Chondrocyte (in vitro differentiated cells): ENCODE results near the gene COL6A1. TPM values are rescaled to one million over a fixed set of nuclear protein-coding genes. Genes with fewer than 3 reads are reported as not detected.

Experiments
- DNase-seq: peaks from one replicate; pipeline ENCODE4 v3.0.0; 2021; ENCODE audit warnings: mixed read lengths, low spot score
- H3K27ac Mint-ChIP-seq: one replicate; pipeline ENCODE4 v1.8.0; 2021; ENCODE audit warnings: mild to moderate bottlenecking, moderate library complexity, mixed read lengths; ENCODE audit not compliant: unreplicated experiment
- H3K27me3 Mint-ChIP-seq: 2 replicates; pipeline ENCODE4 v1.8.0; 2021; ENCODE audit warnings: low read depth, mixed read lengths
- H3K36me3 Mint-ChIP-seq: 2 replicates; pipeline ENCODE4 v1.8.0; 2021; ENCODE audit warnings: low read depth, mixed read lengths
- H3K4me1 Mint-ChIP-seq: 2 replicates; pipeline ENCODE4 v1.8.0; 2021; ENCODE audit warnings: low read depth, mild to moderate bottlenecking, mixed read lengths
- H3K4me3 Mint-ChIP-seq: one replicate; pipeline ENCODE4 v1.8.0; 2021; ENCODE audit warnings: mild to moderate bottlenecking, moderate library complexity, mixed read lengths; ENCODE audit not compliant: unreplicated experiment
- H3K9me3 Mint-ChIP-seq: 2 replicates; pipeline ENCODE4 v1.8.0; 2021; ENCODE audit warnings: low read depth, mixed read lengths
- long read RNA-seq: library from polyadenylated mRNA; stranded (forward); transcript quantifications from one replicate; pipeline ENCODE4 v2.0.0, GENCODE V29; 2021
- total RNA-seq: library from RNA; stranded (reverse); gene quantifications from 3 replicates; pipeline ENCODE4 v1.2.1, GENCODE V29; 2021
- TF ChIP-seq, protein P1 (sequence below): fragments of 200-600 bp; sonication (generic); IDR thresholded peaks from 2 replicates; pipeline ENCODE4 v1.5.0; 2021; ENCODE audit warnings: antibody characterized with exemption, mild to moderate bottlenecking, moderate library complexity

COL6A1 gene, protein sequence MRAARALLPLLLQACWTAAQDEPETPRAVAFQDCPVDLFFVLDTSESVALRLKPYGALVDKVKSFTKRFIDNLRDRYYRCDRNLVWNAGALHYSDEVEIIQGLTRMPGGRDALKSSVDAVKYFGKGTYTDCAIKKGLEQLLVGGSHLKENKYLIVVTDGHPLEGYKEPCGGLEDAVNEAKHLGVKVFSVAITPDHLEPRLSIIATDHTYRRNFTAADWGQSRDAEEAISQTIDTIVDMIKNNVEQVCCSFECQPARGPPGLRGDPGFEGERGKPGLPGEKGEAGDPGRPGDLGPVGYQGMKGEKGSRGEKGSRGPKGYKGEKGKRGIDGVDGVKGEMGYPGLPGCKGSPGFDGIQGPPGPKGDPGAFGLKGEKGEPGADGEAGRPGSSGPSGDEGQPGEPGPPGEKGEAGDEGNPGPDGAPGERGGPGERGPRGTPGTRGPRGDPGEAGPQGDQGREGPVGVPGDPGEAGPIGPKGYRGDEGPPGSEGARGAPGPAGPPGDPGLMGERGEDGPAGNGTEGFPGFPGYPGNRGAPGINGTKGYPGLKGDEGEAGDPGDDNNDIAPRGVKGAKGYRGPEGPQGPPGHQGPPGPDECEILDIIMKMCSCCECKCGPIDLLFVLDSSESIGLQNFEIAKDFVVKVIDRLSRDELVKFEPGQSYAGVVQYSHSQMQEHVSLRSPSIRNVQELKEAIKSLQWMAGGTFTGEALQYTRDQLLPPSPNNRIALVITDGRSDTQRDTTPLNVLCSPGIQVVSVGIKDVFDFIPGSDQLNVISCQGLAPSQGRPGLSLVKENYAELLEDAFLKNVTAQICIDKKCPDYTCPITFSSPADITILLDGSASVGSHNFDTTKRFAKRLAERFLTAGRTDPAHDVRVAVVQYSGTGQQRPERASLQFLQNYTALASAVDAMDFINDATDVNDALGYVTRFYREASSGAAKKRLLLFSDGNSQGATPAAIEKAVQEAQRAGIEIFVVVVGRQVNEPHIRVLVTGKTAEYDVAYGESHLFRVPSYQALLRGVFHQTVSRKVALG
- 994 to 1,063 TPM (median 1,052 TPM) in 3 replicates for total RNA-seq
- long read RNA-seq, transcript COL6A1-206 (6 exons, 2,358 nt): minor isoform, 14 of 3,566 reads
- long read RNA-seq, transcript COL6A1-204 (3 exons, 968 nt): major isoform, 18 of 3,566 reads
- long read RNA-seq, partial matches to known transcripts: 3,508 of 3,566 reads
- long read RNA-seq, other reads (novel, unspliced or antisense): 26 of 3,566 reads

DNA sequence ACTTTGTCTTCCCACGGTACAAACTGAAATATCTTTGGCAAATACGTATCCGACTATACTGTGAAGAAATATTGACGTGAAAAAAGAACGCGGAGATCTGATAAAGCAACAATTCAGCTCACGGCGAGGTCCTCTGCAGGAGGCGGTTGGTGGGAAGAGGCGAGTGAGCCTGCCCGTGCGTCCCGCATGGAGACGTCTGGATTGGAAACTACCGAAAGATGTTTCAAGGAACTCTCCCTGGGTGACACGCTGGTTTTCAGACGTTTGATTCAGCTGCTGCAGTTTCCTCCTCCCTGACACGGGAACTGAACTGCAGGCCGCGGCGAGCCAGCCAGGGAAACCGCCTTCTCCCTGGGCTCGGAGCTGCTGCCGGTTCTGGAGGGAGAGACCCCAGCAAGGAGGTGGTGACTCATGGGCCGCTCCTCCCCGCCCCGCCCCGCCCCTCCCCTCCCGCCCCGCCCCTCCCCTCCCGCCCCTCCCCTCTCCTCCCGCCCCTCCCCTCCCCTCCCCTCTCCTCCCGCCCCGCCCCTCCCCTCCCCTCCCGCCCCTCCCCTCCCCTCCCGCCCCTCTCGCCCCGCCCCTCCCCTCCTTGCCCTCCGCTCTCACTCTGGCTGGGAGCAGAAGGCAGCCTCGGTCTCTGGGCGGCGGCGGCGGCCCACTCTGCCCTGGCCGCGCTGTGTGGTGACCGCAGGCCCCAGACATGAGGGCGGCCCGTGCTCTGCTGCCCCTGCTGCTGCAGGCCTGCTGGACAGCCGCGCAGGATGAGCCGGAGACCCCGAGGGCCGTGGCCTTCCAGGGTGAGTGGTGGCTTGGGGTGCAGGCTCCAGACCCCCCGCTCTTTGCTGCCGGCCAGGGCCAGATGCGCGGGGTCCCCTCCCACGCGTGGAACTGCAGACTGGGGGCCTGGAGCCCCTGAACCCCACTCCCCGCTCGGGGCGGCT, at the start of gene COL6A1:
COL6A1 (plus strand) TSS at position 620 of the 941 bp plus-strand sequence; CDS start at position 701, 81 bp downstream.
- no peaks in the 10 kb centered on the region for H3K9me3 Mint-ChIP-seq
- peak within 1 kb of the TSS; percentile 78 for H3K4me3 Mint-ChIP-seq
- H3K27me3 Mint-ChIP-seq: no peaks in the 10 kb centered on the region

DNA sequence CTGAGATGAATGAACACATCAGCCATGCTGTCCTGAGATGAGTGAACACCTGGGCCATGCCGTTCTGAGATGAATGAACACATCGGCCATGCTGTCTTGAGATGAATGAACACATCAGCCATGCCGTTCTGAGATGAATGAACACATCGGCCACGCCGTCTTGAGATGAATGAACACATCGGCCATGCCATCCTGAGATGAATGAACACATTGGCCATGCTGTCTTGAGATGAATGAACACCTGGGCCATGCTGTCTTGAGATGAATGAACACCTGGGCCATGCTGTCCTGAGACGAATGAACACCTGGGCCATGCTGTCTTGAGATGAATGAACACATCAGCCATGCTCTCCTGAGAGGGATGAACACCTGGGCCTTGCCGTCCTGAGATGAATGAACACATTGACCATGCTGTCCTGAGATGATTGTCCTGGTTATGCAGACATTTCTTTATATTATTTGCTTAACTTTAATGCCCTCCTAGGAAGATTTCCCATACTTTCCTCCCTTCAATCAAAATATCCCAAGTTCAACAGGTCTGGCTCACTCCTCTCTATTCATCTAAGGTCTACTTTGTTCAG, 48.6 kb upstream of the COL6A1 start:
- Mint-ChIP-seq H3K36me3 (peaks cover 2% of the 10 kb centered on the region), H3K9me3 (no peaks in the 10 kb centered on the region), H3K4me1 (no peaks in the 10 kb centered on the region), H3K4me3 (no peak overlapping the region), H3K27ac (no peak overlapping the region), H3K27me3 (no peaks in the 10 kb centered on the region)
- TF ChIP-seq, protein P1, sequence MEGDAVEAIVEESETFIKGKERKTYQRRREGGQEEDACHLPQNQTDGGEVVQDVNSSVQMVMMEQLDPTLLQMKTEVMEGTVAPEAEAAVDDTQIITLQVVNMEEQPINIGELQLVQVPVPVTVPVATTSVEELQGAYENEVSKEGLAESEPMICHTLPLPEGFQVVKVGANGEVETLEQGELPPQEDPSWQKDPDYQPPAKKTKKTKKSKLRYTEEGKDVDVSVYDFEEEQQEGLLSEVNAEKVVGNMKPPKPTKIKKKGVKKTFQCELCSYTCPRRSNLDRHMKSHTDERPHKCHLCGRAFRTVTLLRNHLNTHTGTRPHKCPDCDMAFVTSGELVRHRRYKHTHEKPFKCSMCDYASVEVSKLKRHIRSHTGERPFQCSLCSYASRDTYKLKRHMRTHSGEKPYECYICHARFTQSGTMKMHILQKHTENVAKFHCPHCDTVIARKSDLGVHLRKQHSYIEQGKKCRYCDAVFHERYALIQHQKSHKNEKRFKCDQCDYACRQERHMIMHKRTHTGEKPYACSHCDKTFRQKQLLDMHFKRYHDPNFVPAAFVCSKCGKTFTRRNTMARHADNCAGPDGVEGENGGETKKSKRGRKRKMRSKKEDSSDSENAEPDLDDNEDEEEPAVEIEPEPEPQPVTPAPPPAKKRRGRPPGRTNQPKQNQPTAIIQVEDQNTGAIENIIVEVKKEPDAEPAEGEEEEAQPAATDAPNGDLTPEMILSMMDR: no peak
- no peak for DNase-seq

More for the DNA sequence above, at the start of gene COL6A1:
- H3K27ac Mint-ChIP-seq: peak within 1 kb of the TSS; percentile 17
- H3K36me3 Mint-ChIP-seq: peaks cover 13% of the 10 kb centered on the region
- TF ChIP-seq, protein P1: peak; percentile 22
- no peak for DNase-seq
- peaks cover 35% of the 10 kb centered on the region for H3K4me1 Mint-ChIP-seq

DNA sequence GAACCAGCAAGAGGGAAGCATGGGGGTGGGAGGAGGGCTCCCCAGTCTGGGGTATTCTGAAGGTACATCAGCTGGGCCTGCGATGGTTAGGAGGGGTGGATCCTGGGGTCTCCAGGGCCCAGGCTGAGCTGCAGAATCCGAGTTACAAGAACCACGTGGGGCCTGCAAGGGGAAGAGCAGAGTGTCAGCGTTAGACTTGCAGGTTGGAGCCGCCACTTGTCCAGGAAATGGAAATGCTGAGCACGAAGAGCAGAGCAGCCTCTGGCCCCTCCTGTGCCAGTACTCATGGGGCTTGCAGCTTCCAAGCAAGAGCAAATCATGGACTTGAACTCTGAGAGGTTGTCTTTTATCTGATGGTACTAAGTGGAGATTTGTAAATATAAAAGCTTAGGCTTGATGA, 47.5 kb upstream of the COL6A1 start:
- peaks cover 2% of the 10 kb centered on the region for H3K36me3 Mint-ChIP-seq
- no peak for DNase-seq
- no peaks in the 10 kb centered on the region for H3K9me3 Mint-ChIP-seq
- H3K27ac Mint-ChIP-seq: no peak overlapping the region
- H3K4me3 Mint-ChIP-seq: no peak overlapping the region
- no peaks in the 10 kb centered on the region for H3K4me1 Mint-ChIP-seq
- no peaks in the 10 kb centered on the region for H3K27me3 Mint-ChIP-seq
- TF ChIP-seq, protein P1: no peak

DNA sequence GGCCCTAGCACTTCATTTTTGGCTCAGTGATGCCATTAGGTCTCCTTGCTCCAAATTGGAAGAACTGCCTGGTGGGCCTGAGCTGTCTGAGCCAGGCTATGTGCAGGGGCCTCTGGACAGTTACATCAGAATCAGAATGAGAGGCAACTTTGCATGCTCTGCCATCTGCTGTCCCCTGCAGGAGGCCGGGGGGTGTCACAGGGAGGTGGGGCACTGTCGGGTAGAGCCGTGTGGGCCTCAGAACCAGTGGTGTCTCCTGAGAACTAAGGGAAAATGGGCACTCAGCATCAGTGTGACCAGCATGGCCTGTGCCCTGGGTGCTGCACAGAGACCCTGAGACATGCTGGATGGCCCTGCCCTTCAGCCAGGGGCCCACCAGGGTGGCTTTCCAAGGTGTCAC, 47.0 kb upstream of the COL6A1 start:
- TF ChIP-seq, protein P1: no peak
- no peaks in the 10 kb centered on the region for H3K9me3 Mint-ChIP-seq
- H3K36me3 Mint-ChIP-seq: peaks cover 2% of the 10 kb centered on the region
- no peaks in the 10 kb centered on the region for H3K27me3 Mint-ChIP-seq
- no peak for DNase-seq
- no peak overlapping the region for H3K27ac Mint-ChIP-seq
- H3K4me1 Mint-ChIP-seq: no peaks in the 10 kb centered on the region
- no peak overlapping the region for H3K4me3 Mint-ChIP-seq
